ENCODE data around the gene TM9SF1. TPM values are rescaled to one million over a fixed set of nuclear protein-coding genes. Genes with fewer than 3 reads are reported as not detected.

Gene TM9SF1
- total and polyA plus RNA-seq, 10 of the 15 experiments (the other 5 are each of a cell fraction or from before 2014, with no cell fraction given), result 7.2 to 39.2 (median 17.6) TPM

GRCh38 chr14:24194186-24194872, 912 bp downstream of the TM9SF1 start:
- FAIRE-seq, result no peak
- ChIA-PET SMC1A (ENCODE audit: uncharacterized antibody, unreplicated experiment) (interaction anchor here (1.6 to 1.8 kb wide), 2 partner anchors 80 to 139 kb away, joined by 4 to 5 read pairs; partner anchors contain the start of genes DCAF11 and NRL), POLR2A (interaction anchor here (1.2 to 3.9 kb wide), 5 partner anchors 13 to 58 kb away, joined by 3 to 50 read pairs (median 12); partner anchors contain the start of genes CHMP4A, IRF9, PSME1 and PSME2), CTCF (interaction anchor here (1.0 to 2.9 kb wide), 5 partner anchors 22 to 103 kb away, joined by 3 to 11 read pairs (median 4); partner anchors contain the start of genes MDP1 and TINF2), RAD21 (ENCODE audit: unreplicated experiment) (interaction anchor here (1.4 to 3.0 kb wide), 6 partner anchors 21 to 85 kb away, joined by 3 to 10 read pairs (median 6); partner anchors contain the start of genes DCAF11, IRF9, MDP1 and NRL)
- H3K27me3 ChIP-seq (replicated peaks in 1 of 2; ENCODE audit: control insufficient read depth in 2 of 2, insufficient read depth in 2 of 2, low read length in 1 of 2), result no peaks in the 10 kb centered on the region
- intact Hi-C loops (cut with micrococcal nuclease; ENCODE audit: unreplicated experiment), result no loop called here
- no peaks in the 10 kb centered on the region for H4K20me1 ChIP-seq (ENCODE audit: control insufficient read depth, insufficient read depth)
- peak overlapping the region; percentile 68 for H3K4me3 ChIP-seq
- H3K9me3 ChIP-seq (replicated peaks; ENCODE audit: control insufficient read depth, insufficient read depth, low read length), result no peaks in the 10 kb centered on the region; the same call in 2 of the 3 replicates
- ATAC-seq, result no peak
- in situ Hi-C loops (cut with MboI), result no loop called here
- no peak for DNase-seq (ENCODE audit: low read depth, low spot score)
- peaks cover 48% of the 10 kb centered on the region for H3K79me2 ChIP-seq (ENCODE audit: control insufficient read depth, insufficient read depth, low read length)
- peaks cover 15% of the 10 kb centered on the region for H3K4me1 ChIP-seq (ENCODE audit: control insufficient read depth, insufficient read depth, low read length)
- 97% methylated on average over 7 of the region's 7 CpGs for WGBS (ENCODE audit: insufficient coverage, insufficient replicate concordance, low lambda C conversion rate, missing lambda C conversion rate)
- peak overlapping the region; percentile 92; the same call in 1 of the 2 replicates for H3K9ac ChIP-seq (ENCODE audit: control insufficient read depth, insufficient read depth, low read length)
- H3K27ac ChIP-seq (ENCODE audit: control insufficient read depth, insufficient read depth), result peak overlapping the region; percentile 96; the same call in 1 of the 2 replicates
- no peak overlapping the region for H2AFZ ChIP-seq (ENCODE audit: control insufficient read depth, low read depth, low read length)
- BruUV-seq (replicated peaks), result TSS peak; percentile 55
- H3K4me2 ChIP-seq (ENCODE audit: control insufficient read depth, insufficient read depth), result peak overlapping the region; percentile 83
- H3K36me3 ChIP-seq (ENCODE audit: control insufficient read depth in 2 of 2, insufficient read depth in 2 of 2, low read length in 1 of 2), result peaks cover 0 to 4% of the 10 kb centered on the region in 2 experiments; a peak in 2 of 4 replicates
- TF ChIP-seq ATF3 (IDR thresholded peaks at IDR 0.05; ENCODE audit: borderline replicate concordance, extremely low read depth, low read depth, low read length), result no peak
- TF ChIP-seq IKZF2 (IDR thresholded peaks at IDR 0.05), result no peak
- TF ChIP-seq SMAD1 (IDR thresholded peaks at IDR 0.05; ENCODE audit: low read depth, partially characterized antibody), result no peak
- TF ChIP-seq TCF3 (IDR thresholded peaks at IDR 0.05; ENCODE audit: borderline replicate concordance, insufficient read depth, low read depth, low read length), result no peak
- no peak for TF ChIP-seq RELB (IDR thresholded peaks at IDR 0.05; ENCODE audit: low read depth)
- no peak for TF ChIP-seq FOXK2 (IDR thresholded peaks at IDR 0.05)
- no peak for TF ChIP-seq MXI1 (IDR thresholded peaks at IDR 0.05; ENCODE audit: low read depth, low read length)
- TF ChIP-seq TCF12 (IDR thresholded peaks at IDR 0.05; ENCODE audit: low read depth, low read length), result no peak
- TF ChIP-seq MAX (IDR thresholded peaks at IDR 0.05; ENCODE audit: low read depth, low read length), result no peak
- no peak for TF ChIP-seq REST (IDR thresholded peaks at IDR 0.05; ENCODE audit: low read depth, low read length)
- no peak for TF ChIP-seq NFYB (IDR thresholded peaks at IDR 0.05; ENCODE audit: insufficient read depth, low read depth, low read length)
- TF ChIP-seq BMI1 (IDR thresholded peaks at IDR 0.05; ENCODE audit: borderline replicate concordance), result no peak
- TF ChIP-seq DPF2 (IDR thresholded peaks at IDR 0.05), result no peak
- TF ChIP-seq NKRF (conservative IDR thresholded peaks at IDR 0.05), result no peak
- no peak for TF ChIP-seq STAT3 (IDR thresholded peaks at IDR 0.05; ENCODE audit: low read depth, low read length)

Measured in GM12878 (cell line).